ENCODE results near the gene OR5H15.

DNA sequence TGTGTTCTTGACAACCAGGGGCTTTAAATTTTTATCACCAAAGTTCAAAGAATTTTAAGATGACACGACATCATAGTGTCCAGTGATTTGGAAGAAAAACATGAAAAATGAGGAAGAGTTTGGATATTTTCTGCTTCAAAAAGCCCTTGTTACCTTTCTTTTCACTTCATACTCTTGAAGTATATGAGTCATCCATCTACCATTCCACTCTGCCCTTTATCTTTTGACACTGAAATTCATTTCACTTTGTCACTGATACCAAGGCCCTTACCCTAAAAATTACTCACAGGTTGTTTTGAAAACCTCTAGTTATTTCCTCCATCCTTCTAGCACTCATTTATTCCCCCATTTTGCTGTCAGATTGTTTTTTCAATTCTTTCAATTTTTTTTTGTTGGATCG, 42.7 kb downstream of the OR5H15 start:
- TF ChIP-seq YY1 (IDR thresholded peaks at IDR 0.05; ENCODE audit: insufficient read depth, insufficient read length) (no peak), ZNF274 (IDR thresholded peaks at IDR 0.05; ENCODE audit: low read depth, low read length) (no peak)

All from NT2/D1 (cell line).